ENCODE measurements around the gene RSPO1.

DNA sequence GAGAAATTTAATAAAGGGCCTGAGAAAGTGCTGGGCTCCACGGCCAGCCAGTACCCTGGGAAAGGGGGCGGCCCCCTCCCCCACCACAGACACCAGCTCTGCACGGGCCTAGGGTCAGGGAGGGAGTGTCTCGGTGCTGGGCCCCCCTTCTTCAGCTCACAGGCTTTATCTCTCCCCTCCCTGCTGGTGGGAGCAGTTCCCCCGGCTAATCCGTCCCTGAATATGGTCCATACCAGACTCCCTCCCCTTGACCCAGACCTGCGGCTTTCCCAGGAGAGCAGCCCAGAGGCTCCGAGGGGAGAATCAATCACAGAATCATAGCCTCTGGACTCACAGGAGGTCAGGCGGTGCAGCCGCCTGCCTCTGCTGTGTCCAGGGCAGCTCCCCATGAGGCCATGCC, 26.0 kb upstream of the RSPO1 start:
- TF ChIP-seq, protein P1, sequence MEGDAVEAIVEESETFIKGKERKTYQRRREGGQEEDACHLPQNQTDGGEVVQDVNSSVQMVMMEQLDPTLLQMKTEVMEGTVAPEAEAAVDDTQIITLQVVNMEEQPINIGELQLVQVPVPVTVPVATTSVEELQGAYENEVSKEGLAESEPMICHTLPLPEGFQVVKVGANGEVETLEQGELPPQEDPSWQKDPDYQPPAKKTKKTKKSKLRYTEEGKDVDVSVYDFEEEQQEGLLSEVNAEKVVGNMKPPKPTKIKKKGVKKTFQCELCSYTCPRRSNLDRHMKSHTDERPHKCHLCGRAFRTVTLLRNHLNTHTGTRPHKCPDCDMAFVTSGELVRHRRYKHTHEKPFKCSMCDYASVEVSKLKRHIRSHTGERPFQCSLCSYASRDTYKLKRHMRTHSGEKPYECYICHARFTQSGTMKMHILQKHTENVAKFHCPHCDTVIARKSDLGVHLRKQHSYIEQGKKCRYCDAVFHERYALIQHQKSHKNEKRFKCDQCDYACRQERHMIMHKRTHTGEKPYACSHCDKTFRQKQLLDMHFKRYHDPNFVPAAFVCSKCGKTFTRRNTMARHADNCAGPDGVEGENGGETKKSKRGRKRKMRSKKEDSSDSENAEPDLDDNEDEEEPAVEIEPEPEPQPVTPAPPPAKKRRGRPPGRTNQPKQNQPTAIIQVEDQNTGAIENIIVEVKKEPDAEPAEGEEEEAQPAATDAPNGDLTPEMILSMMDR (IDR thresholded peaks at IDR 0.05), result no peak
- no peak for TF ChIP-seq POLR2A (IDR thresholded peaks at IDR 0.05)
